Measurements from ENCODE around the gene CAMTA1.
A peak's percentile ranks its signal among the peaks of the same experiment; 100 is the strongest.

Gene CAMTA1

GRCh38 chr1:6961905-6962477 lies 176.7 kb downstream of the CAMTA1 start:
- ATAC-seq (peak; percentile 57), DNase-seq (ENCODE audit: low spot score in 2 of 2) (no peak)
- peak overlapping the region; percentile 67 for H3K4me3 Mint-ChIP-seq
- H3K9me3 Mint-ChIP-seq = no peaks in the 10 kb centered on the region
- no peaks in the 10 kb centered on the region for H3K36me3 Mint-ChIP-seq
- H3K27ac Mint-ChIP-seq = no peak overlapping the region
- peaks cover 11% of the 10 kb centered on the region for H3K4me1 Mint-ChIP-seq

GRCh38 chr1:6962478-6962995 lies 177.3 kb downstream of the CAMTA1 start:
- H3K4me3 Mint-ChIP-seq = peak overlapping the region; percentile 67
- peak; percentile 71 for ATAC-seq
- no peaks in the 10 kb centered on the region for H3K36me3 Mint-ChIP-seq
- no peaks in the 10 kb centered on the region for H3K9me3 Mint-ChIP-seq
- peaks cover 11% of the 10 kb centered on the region for H3K4me1 Mint-ChIP-seq
- no peak for DNase-seq (ENCODE audit: low spot score in 2 of 2)
- no peak overlapping the region for H3K27ac Mint-ChIP-seq

GRCh38 chr1:6962996-6963911 lies 178.0 kb downstream of the CAMTA1 start:
- peaks cover 13% of the 10 kb centered on the region for H3K4me1 Mint-ChIP-seq
- peak overlapping the region; percentile 67 for H3K4me3 Mint-ChIP-seq
- H3K36me3 Mint-ChIP-seq = no peaks in the 10 kb centered on the region
- ATAC-seq = peak; percentile 64
- peak; percentile 34 to 58 for DNase-seq (ENCODE audit: low spot score in 2 of 2)
- H3K27ac Mint-ChIP-seq = no peak overlapping the region
- no peaks in the 10 kb centered on the region for H3K9me3 Mint-ChIP-seq

- ATAC-seq = no peak
- no peak overlapping the region for H3K27ac Mint-ChIP-seq
- no peak for DNase-seq (ENCODE audit: low spot score in 2 of 2)
- H3K36me3 Mint-ChIP-seq = no peaks in the 10 kb centered on the region
- peaks cover 20% of the 10 kb centered on the region for H3K4me1 Mint-ChIP-seq
- peak overlapping the region; percentile 67 for H3K4me3 Mint-ChIP-seq
- no peaks in the 10 kb centered on the region for H3K9me3 Mint-ChIP-seq
Measured at GRCh38 chr1:6963912-6964307, 178.7 kb downstream of the CAMTA1 start.

GRCh38 chr1:6965083-6965934 lies 180.1 kb downstream of the CAMTA1 start:
- no peak overlapping the region for H3K4me3 Mint-ChIP-seq
- H3K27ac Mint-ChIP-seq = no peak overlapping the region
- H3K4me1 Mint-ChIP-seq = peaks cover 25% of the 10 kb centered on the region
- DNase-seq (ENCODE audit: low spot score in 2 of 2) (no peak), ATAC-seq (no peak)
- H3K9me3 Mint-ChIP-seq = no peaks in the 10 kb centered on the region
- no peaks in the 10 kb centered on the region for H3K36me3 Mint-ChIP-seq

GRCh38 chr1:6965935-6966241 lies 180.6 kb downstream of the CAMTA1 start:
- H3K4me1 Mint-ChIP-seq = peaks cover 25% of the 10 kb centered on the region
- DNase-seq (ENCODE audit: low spot score in 2 of 2) (no peak), ATAC-seq (no peak)
- H3K36me3 Mint-ChIP-seq = no peaks in the 10 kb centered on the region
- no peak overlapping the region for H3K4me3 Mint-ChIP-seq
- no peaks in the 10 kb centered on the region for H3K9me3 Mint-ChIP-seq
- H3K27ac Mint-ChIP-seq = no peak overlapping the region

GRCh38 chr1:6966326-6966725 lies 181.1 kb downstream of the CAMTA1 start:
- H3K27ac Mint-ChIP-seq = no peak overlapping the region
- H3K36me3 Mint-ChIP-seq = no peaks in the 10 kb centered on the region
- no peaks in the 10 kb centered on the region for H3K9me3 Mint-ChIP-seq
- DNase-seq (ENCODE audit: low spot score in 2 of 2) (no peak), ATAC-seq (no peak)
- H3K4me1 Mint-ChIP-seq = peaks cover 25% of the 10 kb centered on the region
- H3K4me3 Mint-ChIP-seq = no peak overlapping the region

- Mint-ChIP-seq H3K27ac (no peak overlapping the region), H3K4me3 (no peak overlapping the region), H3K36me3 (no peaks in the 10 kb centered on the region), H3K9me3 (no peaks in the 10 kb centered on the region), H3K4me1 (peaks cover 24% of the 10 kb centered on the region)
- no peak for ATAC-seq
- no peak for DNase-seq (ENCODE audit: low spot score in 2 of 2)
Measured at GRCh38 chr1:6967431-6968111, 182.3 kb downstream of the CAMTA1 start.

- ATAC-seq (peak; percentile 42), DNase-seq (ENCODE audit: low spot score in 2 of 2) (no peak)
- H3K27ac Mint-ChIP-seq = no peak overlapping the region
- H3K36me3 Mint-ChIP-seq = no peaks in the 10 kb centered on the region
- peaks cover 14% of the 10 kb centered on the region for H3K4me1 Mint-ChIP-seq
- no peak overlapping the region for H3K4me3 Mint-ChIP-seq
- H3K9me3 Mint-ChIP-seq = no peaks in the 10 kb centered on the region
Measured at GRCh38 chr1:6969106-6969505, 183.9 kb downstream of the CAMTA1 start.

GRCh38 chr1:6969762-6970161 lies 184.5 kb downstream of the CAMTA1 start:
- H3K4me3 Mint-ChIP-seq = no peak overlapping the region
- no peaks in the 10 kb centered on the region for H3K9me3 Mint-ChIP-seq
- ATAC-seq (no peak), DNase-seq (ENCODE audit: low spot score in 2 of 2) (no peak)
- H3K36me3 Mint-ChIP-seq = no peaks in the 10 kb centered on the region
- H3K4me1 Mint-ChIP-seq = peaks cover 14% of the 10 kb centered on the region
- H3K27ac Mint-ChIP-seq = no peak overlapping the region

GRCh38 chr1:6970221-6970620 lies 185.0 kb downstream of the CAMTA1 start:
- no peaks in the 10 kb centered on the region for H3K36me3 Mint-ChIP-seq
- H3K9me3 Mint-ChIP-seq = no peaks in the 10 kb centered on the region
- peaks cover 14% of the 10 kb centered on the region for H3K4me1 Mint-ChIP-seq
- H3K27ac Mint-ChIP-seq = no peak overlapping the region
- no peak for ATAC-seq
- no peak overlapping the region for H3K4me3 Mint-ChIP-seq
- DNase-seq (ENCODE audit: low spot score in 2 of 2) = no peak

GRCh38 chr1:6971048-6971447 lies 185.8 kb downstream of the CAMTA1 start:
- Mint-ChIP-seq H3K4me3 (no peak overlapping the region), H3K27ac (no peak overlapping the region), H3K9me3 (no peaks in the 10 kb centered on the region), H3K36me3 (no peaks in the 10 kb centered on the region), H3K4me1 (peaks cover 14% of the 10 kb centered on the region)
- ATAC-seq = no peak
- no peak for DNase-seq (ENCODE audit: low spot score in 2 of 2)

- H3K9me3 Mint-ChIP-seq = no peaks in the 10 kb centered on the region
- H3K27ac Mint-ChIP-seq = no peak overlapping the region
- no peak overlapping the region for H3K4me3 Mint-ChIP-seq
- ATAC-seq (no peak), DNase-seq (ENCODE audit: low spot score in 2 of 2) (no peak)
- no peaks in the 10 kb centered on the region for H3K36me3 Mint-ChIP-seq
- peaks cover 14% of the 10 kb centered on the region for H3K4me1 Mint-ChIP-seq
Measured at GRCh38 chr1:6971699-6972098, 186.4 kb downstream of the CAMTA1 start.

- H3K36me3 Mint-ChIP-seq = no peaks in the 10 kb centered on the region
- DNase-seq (ENCODE audit: low spot score in 2 of 2) (no peak), ATAC-seq (no peak)
- H3K4me3 Mint-ChIP-seq = no peak overlapping the region
- H3K27ac Mint-ChIP-seq = no peak overlapping the region
- no peaks in the 10 kb centered on the region for H3K9me3 Mint-ChIP-seq
- H3K4me1 Mint-ChIP-seq = peaks cover 14% of the 10 kb centered on the region
Measured at GRCh38 chr1:6972399-6972798, 187.1 kb downstream of the CAMTA1 start.
